Osteoblast (primary cell): ENCODE results near the gene TMEM69. TPM values are rescaled to one million over a fixed set of nuclear protein-coding genes. Genes with fewer than 3 reads are reported as not detected.
A peak's percentile ranks its signal among the peaks of the same experiment; 100 is the strongest.
"Not testable (repeated sequence)": the region's sequence is repeated elsewhere in the genome, so short reads cannot be mapped to it uniquely, and the experiment has no call there.

ENCODE experiments used
- DNase-seq: peaks from one replicate; pipeline ENCODE4 v3.0.0; 2011; ENCODE audit warnings: low spot score, mixed read lengths; ENCODE audit not compliant: insufficient read length; ENCODE audit errors: missing footprints
- H2AFZ ChIP-seq: 2 replicates; pipeline ENCODE4 v1.6.0; 2011; ENCODE audit warnings: mild to moderate bottlenecking, low read length
- H3K27ac ChIP-seq: 2 replicates; pipeline ENCODE4 v1.5.1; 2011; ENCODE audit warnings: mild to moderate bottlenecking, low read depth, low read length, moderate library complexity
- H3K27me3 ChIP-seq: 2 replicates; pipeline ENCODE4 v1.6.0; 2012; ENCODE audit warnings: mild to moderate bottlenecking, control low read depth, inconsistent platforms, low read length, moderate library complexity; ENCODE audit not compliant: insufficient read depth
- H3K36me3 ChIP-seq: 2 replicates; pipeline ENCODE4 v1.5.1; 2011; ENCODE audit warnings: mild to moderate bottlenecking, low read length, control low read depth, moderate library complexity; ENCODE audit not compliant: insufficient read depth
- H3K4me1 ChIP-seq: 2 replicates; pipeline ENCODE4 v1.5.1; 2011; ENCODE audit warnings: mild to moderate bottlenecking, low read length, control low read depth, moderate library complexity; ENCODE audit not compliant: insufficient read depth
- H3K4me2 ChIP-seq: 2 replicates; pipeline ENCODE4 v1.6.0; 2011; ENCODE audit warnings: mild to moderate bottlenecking, low read length; ENCODE audit not compliant: insufficient read depth
- H3K4me3 ChIP-seq: fragments of 200-600 bp; sonication (generic); 3 replicates; pipeline ENCODE4 v1.5.1; 2012; ENCODE audit warnings: mild to moderate bottlenecking, low read length, inconsistent platforms; ENCODE audit not compliant: insufficient read depth
- H3K79me2 ChIP-seq: 2 replicates; pipeline ENCODE4 v1.6.0; 2012; ENCODE audit warnings: mild to moderate bottlenecking, low read length, control low read depth, inconsistent platforms; ENCODE audit not compliant: insufficient read depth
- H3K9me3 ChIP-seq: 2 replicates; pipeline ENCODE4 v1.5.1; 2011; ENCODE audit warnings: low read depth, low read length, control low read depth
- H4K20me1 ChIP-seq: 2 replicates; pipeline ENCODE4 v1.6.0; 2012; ENCODE audit warnings: mild to moderate bottlenecking, low read length, control low read depth; ENCODE audit not compliant: insufficient read depth
- total RNA-seq: library from RNA; depleted of rRNA; stranded (reverse); fragments of >200 nt; gene quantifications from 2 replicates; pipeline ENCODE4 v1.2.3, GENCODE V29; 2012
- TF ChIP-seq, protein P1 (sequence below): IDR thresholded peaks from 2 replicates; pipeline ENCODE4 v1.5.1; 2011; ENCODE audit warnings: mild to moderate bottlenecking, low read depth, low read length, moderate library complexity; ENCODE audit errors: extremely low read depth

TMEM69 gene
- total RNA-seq, 1 donor, result 10.5 TPM

- H3K36me3 ChIP-seq, result no peaks in the 10 kb centered on the region
- peaks cover 96% of the 10 kb centered on the region for H3K79me2 ChIP-seq
- H3K27me3 ChIP-seq, result no peaks in the 10 kb centered on the region
- no peaks in the 10 kb centered on the region for H3K9me3 ChIP-seq
- no peak overlapping the region for H3K27ac ChIP-seq
- TF ChIP-seq, protein P1, sequence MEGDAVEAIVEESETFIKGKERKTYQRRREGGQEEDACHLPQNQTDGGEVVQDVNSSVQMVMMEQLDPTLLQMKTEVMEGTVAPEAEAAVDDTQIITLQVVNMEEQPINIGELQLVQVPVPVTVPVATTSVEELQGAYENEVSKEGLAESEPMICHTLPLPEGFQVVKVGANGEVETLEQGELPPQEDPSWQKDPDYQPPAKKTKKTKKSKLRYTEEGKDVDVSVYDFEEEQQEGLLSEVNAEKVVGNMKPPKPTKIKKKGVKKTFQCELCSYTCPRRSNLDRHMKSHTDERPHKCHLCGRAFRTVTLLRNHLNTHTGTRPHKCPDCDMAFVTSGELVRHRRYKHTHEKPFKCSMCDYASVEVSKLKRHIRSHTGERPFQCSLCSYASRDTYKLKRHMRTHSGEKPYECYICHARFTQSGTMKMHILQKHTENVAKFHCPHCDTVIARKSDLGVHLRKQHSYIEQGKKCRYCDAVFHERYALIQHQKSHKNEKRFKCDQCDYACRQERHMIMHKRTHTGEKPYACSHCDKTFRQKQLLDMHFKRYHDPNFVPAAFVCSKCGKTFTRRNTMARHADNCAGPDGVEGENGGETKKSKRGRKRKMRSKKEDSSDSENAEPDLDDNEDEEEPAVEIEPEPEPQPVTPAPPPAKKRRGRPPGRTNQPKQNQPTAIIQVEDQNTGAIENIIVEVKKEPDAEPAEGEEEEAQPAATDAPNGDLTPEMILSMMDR, result no peak
- peaks cover 31% of the 10 kb centered on the region for H3K4me1 ChIP-seq
- no peak overlapping the region for H3K4me3 ChIP-seq
- DNase-seq, result peak; percentile 25
- peaks cover 73% of the 10 kb centered on the region for H4K20me1 ChIP-seq
- no peak overlapping the region for H2AFZ ChIP-seq
- no peak overlapping the region for H3K4me2 ChIP-seq
Measured at GRCh38 chr1:45673956-45674355, 14.0 kb upstream of the TMEM69 start.

GRCh38 chr1:45674478-45674877, 13.5 kb upstream of the TMEM69 start:
- TF ChIP-seq, protein P1, result no peak
- Histone ChIP-seq H3K4me3 (no peak overlapping the region), H3K27ac (no peak overlapping the region), H3K4me1 (peaks cover 32% of the 10 kb centered on the region), H2AFZ (no peak overlapping the region), H3K4me2 (no peak overlapping the region), H3K9me3 (no peaks in the 10 kb centered on the region), H3K27me3 (no peaks in the 10 kb centered on the region), H4K20me1 (peaks cover 73% of the 10 kb centered on the region), H3K79me2 (peaks cover 96% of the 10 kb centered on the region), H3K36me3 (no peaks in the 10 kb centered on the region)
- DNase-seq, result no peak

DNA sequence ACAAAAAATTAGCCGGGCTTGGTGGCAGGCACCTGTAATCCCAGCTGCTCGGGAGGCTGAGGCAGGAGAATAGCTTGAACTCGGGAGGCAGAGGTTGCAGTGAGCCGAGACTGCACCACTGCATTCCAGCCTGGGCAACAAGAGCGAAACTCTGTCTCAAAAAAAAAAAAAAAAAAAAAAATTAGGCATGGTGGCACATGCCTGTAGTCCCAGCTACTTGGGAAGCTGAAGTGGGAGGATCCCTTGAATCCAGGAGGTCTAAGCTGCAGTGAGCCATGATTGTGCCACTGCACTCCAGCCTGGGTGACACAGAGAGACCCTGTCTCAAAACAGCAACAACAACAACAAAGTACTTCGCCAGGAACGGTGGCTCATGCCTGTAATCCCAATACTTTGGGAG, 11.4 kb upstream of the TMEM69 start:
- Histone ChIP-seq H3K79me2 (peaks cover 96% of the 10 kb centered on the region), H4K20me1 (peaks cover 70% of the 10 kb centered on the region), H3K4me1 (peaks cover 29% of the 10 kb centered on the region)
- not testable (repeated sequence) for H3K9me3 ChIP-seq, H3K36me3 ChIP-seq, H3K4me3 ChIP-seq, H3K4me2 ChIP-seq, H3K27ac ChIP-seq, H2AFZ ChIP-seq, H3K27me3 ChIP-seq, DNase-seq

- DNase-seq, result no peak
- Histone ChIP-seq H3K79me2 (peaks cover 96% of the 10 kb centered on the region), H3K4me1 (peaks cover 29% of the 10 kb centered on the region), H3K9me3 (no peaks in the 10 kb centered on the region), H3K36me3 (no peaks in the 10 kb centered on the region), H3K4me3 (no peak overlapping the region), H3K4me2 (no peak overlapping the region), H3K27ac (no peak overlapping the region), H4K20me1 (peaks cover 77% of the 10 kb centered on the region), H2AFZ (no peak overlapping the region), H3K27me3 (no peaks in the 10 kb centered on the region)
- TF ChIP-seq, protein P1, result no peak
Measured at GRCh38 chr1:45677751-45678245, 10.2 kb upstream of the TMEM69 start.
